ENCODE measurements around the gene MPG. TPM values are rescaled to one million over a fixed set of nuclear protein-coding genes. Genes with fewer than 3 reads are reported as not detected.

MPG gene
- total RNA-seq, 1 experiment from 2014 or later, result 91.9 TPM

DNA sequence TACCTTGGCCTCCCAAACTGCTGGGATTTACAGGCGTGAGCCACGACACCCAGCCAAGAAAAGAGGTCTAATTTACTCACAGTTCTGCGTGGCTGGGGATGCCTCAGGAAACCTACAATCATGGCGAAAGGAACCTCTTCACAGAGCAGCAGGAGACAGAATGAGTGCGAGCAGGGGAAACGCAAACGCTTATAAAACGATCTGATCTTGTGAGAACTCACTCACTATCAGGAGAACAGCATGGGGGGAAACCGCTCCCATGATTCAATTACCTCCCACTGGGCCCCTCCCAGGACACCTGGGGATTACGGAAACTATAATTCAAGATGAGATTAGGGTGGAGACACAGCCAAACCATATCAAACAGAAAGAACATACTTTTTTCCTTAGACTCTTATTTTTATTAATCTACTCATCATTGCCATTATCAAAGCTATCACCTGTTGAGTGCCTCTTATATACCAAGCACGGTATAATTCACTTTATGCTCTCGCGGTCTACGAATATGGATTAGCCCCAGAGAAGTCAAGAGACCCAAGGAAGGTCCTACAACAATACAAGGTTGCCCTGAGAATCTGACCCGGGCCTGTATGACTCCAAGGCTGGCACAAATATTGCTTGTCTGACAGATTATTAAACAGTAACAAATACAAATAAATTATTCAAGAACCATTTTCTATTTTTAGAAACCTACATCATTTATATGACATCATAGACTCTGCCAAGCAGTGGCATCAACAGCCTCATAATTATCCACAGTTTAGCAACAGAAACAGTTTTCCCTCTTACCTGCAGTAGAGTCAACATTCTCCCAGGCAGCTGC is 27.0 kb upstream of the MPG start:
- no peak for DNase-seq (ENCODE audit: low read depth)

DNA sequence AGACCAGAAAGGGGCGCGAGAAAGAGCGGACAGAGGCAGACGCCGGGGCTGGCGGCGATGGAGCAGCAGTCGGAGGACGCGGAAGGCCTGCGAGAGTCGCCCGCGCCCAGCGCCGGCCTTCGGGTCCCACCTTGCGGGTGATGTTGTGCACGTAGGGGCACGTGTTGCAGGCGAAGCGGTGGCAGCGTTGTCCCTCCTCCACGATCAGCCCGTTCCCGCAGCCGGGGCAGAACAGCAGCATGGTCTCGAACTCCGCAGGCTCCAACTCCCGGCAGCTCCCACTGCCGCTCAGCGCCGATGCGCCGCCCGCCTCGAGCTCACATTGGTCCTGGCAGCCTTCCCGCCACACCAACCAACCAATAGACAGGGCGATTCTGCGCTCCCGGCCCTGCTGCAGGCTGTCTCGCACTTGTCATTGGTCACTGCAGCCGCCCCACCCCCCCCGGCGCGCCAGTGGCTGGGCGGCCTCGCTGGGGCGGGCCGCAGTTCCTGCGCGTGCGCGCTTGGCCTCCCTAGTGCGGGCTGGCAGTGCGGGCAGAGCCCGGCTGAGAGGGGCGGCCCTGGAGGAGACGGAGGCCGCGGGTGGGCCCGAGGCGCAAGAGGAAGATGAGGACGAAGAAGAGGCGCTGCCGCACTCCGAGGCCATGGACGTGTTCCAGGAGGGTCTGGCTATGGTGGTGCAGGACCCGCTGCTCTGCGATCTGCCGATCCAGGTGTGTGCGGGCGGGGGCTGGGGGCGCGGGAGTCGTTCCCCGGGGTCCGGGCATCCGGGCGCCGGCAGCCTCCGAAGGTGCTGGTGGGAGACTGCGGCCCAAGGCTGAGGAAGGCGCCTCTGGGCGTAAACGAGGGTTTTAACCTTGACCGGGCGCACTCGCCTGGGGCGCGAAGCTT is 24.4 kb upstream of the MPG start, which contains the start of the genes POLR3K and SNRNP25:
Gene POLR3K, minus strand, starts transcription at position 263 of the 891 bp plus-strand sequence. Its CDS starts 22 bp downstream, at position 241.
Gene SNRNP25, plus strand, starts transcription at position 483 of the 891 bp plus-strand sequence. Its CDS starts 189 bp downstream, at position 672.
- peak; percentile 97 for DNase-seq (ENCODE audit: low read depth)

DNA sequence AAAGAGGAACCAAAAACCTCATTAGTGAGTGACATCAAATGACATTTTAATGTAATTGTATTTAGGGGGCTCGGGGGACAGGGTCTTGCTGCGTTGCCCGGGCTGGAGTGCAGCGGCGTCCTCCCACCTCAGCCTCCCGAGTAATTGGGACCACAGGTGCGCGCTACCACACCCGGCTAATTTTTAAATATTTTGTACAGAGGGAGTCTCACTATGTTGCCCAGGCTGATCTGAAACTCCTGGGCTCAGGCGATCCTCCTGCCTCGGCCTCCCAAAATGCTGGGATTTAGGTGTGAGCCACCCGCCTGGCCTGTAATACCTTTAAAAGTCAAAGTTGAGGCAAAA is 23.8 kb upstream of the MPG start:
- no peak for DNase-seq (ENCODE audit: low read depth)

DNA sequence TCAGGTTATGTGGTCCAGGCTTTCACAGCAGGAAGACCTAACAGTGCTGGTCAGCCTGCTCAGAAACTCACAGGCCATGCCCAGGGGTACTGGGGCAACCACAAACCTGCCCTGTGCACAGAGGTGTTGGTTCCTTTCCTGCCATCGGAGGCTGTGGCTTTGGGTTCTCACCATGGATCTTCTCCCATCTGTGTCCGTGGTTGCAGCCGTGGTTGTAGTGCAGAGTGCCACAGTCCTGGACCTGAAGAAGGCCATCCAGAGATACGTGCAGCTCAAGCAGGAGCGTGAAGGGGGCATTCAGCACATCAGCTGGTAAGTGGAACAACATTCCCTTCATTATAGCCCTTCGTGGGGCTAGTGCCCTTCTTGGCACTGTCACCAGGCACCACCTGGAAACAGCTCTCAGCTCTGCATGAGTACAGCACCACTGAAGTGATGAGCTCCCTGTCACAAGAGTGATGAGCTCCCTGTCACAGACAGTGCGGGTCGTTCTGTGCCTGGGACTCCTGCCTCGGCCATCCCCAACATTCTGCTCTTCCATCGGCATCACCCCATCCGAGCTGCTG is 22.4 kb upstream of the MPG start:
- DNase-seq (ENCODE audit: low read depth), result no peak

DNA sequence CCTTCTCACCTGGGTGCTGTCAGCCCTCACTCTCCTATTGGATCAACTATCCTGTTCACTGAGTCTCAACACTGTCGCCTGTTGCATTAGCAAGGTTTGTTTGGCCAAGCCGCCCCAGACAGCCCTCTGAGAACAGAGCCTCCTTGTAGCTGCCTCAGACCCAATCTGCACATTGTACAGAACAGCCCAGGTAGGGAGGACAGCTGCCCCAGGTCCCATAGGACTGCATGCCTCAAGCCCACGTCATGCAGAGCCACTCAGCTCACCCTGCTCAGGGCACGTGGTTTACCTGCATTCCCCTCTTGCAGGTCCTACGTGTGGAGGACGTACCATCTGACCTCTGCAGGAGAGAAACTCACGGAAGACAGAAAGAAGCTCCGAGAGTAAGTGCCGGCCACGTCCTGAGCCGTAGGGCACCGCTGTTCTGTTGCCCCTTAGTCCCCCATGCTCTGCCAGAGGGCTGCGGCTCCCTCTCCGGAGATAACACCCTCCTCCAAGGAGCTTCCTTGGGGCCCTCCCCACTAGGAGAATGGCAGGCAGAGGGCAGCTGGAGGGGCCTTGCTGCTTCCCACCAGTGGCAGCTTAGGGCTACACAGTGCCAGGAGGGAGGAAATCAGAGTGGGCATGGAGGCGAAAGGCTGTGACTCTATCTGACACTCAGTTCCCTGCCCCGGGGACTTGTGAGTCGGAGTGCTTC is 21.6 kb upstream of the MPG start:
- no peak for DNase-seq (ENCODE audit: low read depth)

DNA sequence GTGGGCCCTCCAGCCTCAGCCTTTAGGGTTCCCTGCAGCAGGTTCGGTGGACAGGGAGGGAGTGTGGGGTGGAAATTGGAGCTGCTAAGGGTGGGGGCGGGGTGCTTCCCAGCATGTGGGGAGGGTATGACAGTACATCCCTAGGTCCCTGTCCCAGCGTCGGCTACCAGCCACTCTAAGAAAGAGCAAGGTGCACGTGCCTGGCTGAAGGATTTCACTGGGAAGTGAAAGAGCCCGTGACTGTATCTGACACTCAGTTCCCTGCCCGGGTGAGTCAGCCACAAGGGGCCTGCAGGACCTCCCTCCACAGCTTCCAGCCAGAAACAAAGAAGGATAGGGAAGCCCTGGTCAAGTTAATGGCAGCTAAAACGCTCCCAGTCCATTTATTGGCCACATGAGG is 20.3 kb upstream of the MPG start:
- DNase-seq (ENCODE audit: low read depth), result no peak

DNA sequence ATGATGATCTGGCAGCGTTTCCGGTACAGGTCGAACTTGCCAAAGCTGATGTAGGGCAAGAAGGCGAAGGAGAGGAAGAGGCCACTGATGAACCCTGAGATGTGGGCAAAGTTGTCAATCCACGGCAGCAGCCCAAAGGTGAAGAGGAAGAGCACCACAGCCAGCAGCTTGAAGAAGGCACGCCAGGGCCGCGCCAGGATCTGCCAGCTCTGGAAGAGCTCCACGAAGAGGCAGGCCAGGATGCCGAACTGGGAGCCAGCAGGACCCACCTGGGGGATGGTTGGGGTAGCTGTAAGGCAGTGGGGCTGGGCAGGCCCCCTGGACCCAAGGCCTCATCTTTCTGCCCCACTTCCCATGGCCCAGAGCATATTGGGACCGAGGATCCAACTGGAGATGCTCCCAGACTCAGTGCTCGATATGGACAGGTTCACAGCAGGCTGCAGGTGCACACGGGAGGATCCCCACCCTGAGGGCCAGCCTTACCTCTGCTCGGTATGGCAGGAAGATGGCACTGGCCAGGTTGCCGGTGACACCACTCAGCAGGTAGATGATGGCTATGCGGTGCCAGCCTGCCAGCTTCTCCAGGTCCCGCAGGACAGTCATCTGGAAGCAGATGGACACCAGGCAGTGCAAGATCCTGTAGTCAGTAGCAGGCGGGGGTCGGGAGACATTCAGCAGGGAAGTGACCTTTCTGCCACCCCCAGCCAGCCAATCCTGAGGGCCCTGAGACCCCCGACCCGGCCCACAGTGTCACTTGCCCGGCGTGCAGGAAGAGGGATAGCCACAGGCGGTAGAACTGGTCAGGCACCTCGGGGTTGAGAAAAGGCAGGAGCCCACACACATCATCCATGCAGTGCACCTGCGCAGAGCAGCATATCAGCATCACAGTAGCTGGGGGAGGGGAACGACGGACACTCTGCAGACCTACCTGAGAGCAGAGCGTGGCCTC is 19.3 kb upstream of the MPG start:
- DNase-seq (ENCODE audit: low read depth), result no peak

DNA sequence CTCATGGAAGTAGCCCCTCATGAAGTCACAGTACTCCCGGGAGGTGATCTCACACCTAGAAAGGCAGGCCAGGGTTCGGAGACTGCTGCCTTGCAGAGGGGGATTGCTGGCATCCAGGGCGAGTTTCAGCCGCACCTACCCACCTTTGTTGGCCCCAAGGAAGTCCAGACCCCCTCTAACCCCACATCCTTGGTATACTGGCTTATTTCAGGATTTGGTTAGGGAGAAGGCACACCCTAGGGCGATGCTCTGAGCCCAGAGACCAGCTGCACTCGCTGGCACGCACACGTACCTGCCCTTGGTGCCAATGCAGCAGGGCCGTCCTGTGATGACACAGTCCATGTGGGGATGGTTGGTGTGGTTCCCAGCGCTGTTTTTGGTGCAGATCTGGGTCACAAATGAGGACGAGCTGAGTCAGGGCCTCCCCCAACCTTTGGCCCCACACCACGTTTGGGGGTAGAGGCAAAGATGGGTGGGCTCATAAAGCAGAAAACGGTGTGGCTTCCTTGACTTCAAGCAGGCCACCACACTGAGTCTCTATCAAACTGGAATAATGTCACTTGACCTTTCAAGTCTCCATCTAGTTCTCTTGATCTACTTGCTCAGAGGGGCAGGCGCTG is 18.5 kb upstream of the MPG start:
- no peak for DNase-seq (ENCODE audit: low read depth)

DNA sequence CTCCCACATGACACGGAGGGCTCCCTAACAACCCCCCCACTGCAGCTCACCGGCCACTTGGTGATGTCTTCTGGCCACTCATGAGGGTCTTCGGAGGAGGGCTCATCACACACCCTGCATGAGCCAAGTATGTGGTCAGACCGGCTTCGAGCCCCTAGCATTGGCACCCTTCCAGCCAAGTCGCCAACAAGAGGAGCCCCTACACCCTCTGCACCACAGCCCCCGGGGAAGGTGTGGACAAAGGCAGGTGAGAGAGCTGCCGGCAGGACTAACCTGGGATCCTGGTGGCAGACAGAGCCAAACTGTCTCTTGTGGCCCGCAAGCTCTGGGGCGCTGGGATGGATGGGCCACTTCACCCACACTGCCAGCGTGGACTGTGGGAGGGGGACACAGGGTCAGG is 17.9 kb upstream of the MPG start:
- DNase-seq (ENCODE audit: low read depth), result no peak

DNA sequence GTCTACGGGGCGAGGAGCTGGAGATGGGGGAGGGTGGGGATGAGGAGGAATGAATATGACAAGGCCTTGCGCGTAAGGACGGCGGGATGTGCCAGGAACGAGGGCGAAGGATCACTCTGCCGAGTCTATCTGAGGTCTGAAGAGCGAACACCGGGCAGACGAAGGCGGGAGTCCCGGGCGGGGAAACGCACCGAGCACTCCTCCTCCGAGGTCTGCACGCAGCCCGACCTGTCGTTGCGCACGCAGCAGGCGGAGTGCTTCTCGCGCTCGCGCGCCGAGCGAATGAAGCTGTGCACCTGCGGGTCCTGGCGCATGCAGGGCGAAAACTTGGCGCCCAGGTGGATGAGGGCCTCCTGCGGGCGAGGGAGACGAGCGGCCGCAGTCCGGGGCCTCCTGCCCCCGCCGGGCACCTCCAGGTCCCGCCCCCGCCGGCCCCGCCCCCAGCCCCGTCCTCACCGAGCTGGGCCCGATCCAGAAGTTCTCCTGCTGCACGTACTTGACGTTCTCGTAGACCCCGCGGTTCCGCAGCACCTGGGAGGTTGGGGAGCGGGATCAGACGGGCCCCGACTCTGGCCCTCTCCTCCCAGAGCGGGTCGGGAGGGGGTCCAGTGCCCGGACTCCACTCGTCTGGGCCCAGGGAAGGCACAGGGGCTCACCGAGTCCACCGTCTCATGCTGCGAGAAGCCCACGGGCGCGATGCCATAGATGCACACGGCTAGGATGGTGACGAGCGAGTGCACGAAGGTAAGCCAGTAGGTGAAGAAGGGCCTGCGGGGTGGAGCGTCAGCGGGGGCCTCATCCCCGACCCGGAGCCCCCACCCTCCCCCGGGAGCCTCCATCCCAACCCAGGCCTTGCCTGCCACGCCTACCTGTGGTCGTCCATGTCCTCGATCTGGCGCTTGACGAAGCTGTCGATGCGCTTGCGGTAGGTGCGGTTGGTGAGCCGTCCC is 16.8 kb upstream of the MPG start:
- no peak for DNase-seq (ENCODE audit: low read depth)

DNA sequence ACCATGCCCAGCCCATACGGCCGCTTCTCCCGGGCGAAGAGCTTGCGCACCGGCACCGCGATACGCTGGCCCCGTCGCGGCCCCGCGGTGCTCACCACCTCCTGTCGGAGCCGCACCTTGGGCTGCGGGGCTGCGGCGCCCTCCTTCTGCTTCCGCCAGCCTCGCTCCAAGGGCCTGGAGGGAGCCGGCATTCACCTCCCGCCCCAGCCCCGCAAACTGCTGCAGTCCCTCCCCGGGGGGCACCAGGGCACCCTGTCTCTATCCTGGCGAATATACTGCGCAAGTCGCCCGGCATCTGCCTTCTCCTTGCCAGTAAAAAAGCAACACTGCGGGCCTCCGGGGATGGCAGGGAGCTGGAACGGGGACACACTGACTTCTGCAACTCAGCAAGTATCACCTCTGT is 16.1 kb upstream of the MPG start:
- DNase-seq (ENCODE audit: low read depth), result no peak

DNA sequence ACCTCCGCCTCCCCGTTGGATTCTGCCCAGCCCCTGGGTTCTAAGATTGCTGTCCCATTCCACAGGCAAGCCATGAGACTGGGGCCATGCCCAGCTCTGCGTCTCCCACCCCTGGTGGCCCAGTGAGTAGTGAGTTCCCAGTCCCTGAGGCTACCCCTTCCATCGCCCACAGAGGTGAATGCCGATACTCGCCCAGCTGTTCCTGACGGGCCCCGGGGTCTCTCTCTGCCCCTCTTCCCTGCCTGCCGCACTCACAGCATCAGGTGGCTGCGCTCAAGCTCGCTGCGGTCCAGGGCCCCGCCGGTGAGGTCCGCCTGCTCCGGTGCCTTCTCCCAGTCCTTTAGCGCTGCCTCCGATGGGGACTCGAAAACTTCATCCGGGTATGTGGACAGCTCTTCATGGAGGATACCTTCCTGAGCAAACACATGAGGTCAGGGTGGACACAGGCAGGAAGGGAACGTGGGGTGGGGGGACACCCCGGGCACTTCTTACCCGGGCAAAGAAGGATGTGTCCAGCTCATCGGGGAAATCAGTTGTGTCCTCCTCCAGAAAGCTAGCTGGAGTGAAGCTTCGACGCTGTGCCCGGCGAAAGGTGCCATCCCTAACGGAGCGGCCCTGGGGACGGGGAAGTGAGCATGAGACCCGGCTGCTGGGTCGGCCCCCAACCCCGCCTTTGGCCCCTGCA is 15.6 kb upstream of the MPG start:
- DNase-seq (ENCODE audit: low read depth), result no peak

DNA sequence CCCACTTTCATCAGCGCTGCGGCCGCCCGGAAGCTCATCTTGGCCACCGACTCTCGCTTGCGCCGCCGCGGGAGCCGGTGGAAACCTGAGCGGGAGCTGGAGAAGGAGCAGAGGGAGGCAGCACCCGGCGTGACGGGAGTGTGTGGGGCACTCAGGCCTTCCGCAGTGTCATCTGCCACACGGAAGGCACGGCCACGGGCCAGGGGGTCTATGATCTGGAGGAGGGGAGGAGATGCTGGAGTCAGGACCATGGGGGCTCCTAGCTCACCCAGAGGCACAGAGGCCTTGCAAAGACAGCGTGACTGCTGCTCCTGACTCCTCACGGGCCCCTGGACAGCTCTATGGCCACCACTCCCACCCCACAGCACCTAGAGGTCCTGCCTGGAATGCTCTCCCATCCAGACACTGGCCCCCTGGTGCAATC is 15.0 kb upstream of the MPG start:
- DNase-seq (ENCODE audit: low read depth), result no peak

DNA sequence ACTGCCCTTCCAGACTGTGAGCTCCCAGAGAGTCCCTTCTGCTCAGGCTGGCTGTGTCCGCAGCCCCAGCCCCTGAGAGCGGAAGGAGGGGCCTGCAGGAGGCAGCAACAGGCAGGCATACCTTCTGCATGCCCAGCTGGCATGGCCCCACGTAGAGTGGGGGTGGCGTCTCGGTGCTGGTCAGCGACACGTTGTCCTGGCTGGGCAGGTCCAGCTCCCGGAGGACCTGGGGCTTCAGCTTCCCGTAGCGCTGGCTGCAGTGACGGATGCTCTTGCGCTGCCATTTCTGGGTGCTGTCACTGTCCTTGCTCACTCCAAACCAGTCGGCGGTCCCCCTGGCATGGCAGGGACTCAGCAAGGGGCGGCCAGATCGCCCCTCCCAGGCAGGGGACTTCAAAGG is 14.6 kb upstream of the MPG start:
- no peak for DNase-seq (ENCODE audit: low read depth)

DNA sequence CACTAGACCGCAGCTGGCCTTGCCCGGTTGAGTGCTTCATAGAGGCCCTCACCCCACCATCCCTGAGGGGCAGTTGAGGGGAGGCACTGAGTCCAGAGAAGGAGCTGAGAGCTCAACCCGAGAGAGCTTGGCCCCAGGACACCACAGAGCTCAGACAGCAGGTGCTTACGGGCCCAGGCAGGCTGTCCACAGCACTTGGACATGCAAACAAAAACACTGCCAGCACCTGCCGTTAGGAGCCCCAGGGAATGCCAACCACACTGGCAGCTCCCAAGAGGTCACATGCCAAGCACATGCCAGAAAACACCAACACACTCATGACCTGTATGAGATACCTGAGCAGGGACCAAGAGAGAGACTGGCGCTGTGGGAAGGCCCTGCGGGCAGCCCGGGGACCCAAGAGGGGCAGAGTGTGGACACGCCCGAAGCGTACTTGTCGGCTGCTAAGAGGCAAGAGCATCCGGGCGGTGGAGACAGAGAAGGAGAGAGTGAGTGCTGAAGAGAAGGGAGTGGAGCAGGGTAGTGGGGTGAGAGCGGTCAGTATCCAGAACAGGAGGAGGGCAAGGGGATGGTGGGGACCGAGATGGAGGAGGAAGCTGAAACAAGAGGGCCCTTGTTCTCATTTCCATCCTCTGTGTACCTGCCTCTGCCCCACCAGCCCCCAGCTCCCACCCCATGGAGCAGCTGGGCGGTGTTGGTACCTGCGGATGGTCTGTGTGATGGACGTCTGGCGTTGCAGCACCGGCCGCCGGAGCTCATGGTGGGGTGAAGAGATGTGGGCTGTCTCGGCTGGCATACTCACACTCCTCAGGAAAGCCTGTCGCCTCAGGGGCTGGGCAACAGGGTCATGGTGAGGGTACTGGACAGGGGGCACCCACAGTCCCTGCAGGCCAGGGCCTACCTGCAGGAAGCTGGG is 13.8 kb upstream of the MPG start:
- no peak for DNase-seq (ENCODE audit: low read depth)

DNA sequence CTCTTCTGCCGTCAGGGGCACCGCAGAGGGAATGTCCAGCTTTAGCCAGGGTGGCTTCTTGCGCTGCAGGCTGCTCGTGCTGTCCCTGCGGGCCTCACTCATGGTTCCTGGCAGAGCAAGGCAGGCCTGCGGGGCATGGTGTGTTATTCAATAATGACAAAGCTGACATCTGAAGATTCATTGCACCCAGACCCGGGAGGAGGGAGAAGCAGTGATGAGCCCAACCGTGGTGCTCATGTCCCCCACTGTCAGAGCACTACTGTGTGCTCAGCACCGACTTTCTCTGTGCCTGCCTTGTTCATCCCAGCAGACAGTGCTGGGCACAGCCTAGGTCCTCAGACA is 13.1 kb upstream of the MPG start:
- DNase-seq (ENCODE audit: low read depth), result no peak

DNA sequence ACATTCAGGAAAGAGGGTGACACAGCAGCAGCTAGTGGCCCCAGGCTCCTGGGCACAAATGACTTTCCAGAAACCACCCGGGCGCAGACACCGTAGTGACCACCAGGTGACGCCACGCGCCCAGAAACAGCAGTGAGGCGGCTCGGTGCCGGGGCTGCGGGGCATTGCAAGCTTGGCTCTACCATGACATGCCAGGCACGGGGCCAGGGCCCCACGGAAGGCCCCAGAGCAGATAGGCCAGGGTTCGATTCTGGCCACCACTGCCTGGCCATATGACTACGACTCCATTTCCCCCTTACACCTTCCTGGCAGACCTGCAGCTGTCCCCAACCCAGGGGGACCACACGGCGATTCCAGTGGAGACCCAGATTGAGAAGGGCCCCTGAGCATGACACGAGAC is 12.3 kb upstream of the MPG start:
- DNase-seq (ENCODE audit: low read depth), result peak; percentile 69
